Prostate gland (tissue), 2 donors: Measurements from ENCODE around the gene KLK7. TPM values are rescaled to one million over a fixed set of nuclear protein-coding genes. Genes with fewer than 3 reads are reported as not detected.

ENCODE experiments used
- DNase-seq: peaks from one replicate; pipeline ENCODE4 v3.0.0-alpha.2; 2019; ENCODE audit warnings: low spot score
- H3K27ac ChIP-seq, 2 donors: fragments of 200-600 bp; sonication (generic); 2 replicates each; pipeline ENCODE4 v1.5.1; 2017 to 2019
- H3K27me3 ChIP-seq: fragments of 200-600 bp; sonication (generic); replicated peaks from 2 replicates; pipeline ENCODE4 v1.5.1; 2019; ENCODE audit not compliant: insufficient read depth
- H3K36me3 ChIP-seq, 2 donors: fragments of 200-600 bp; sonication (generic); 1 replicate in 1 of 2; 2 replicates in 1 of 2; pipeline versions ENCODE4 v1.5.1 to v1.8.1; 2017 to 2019
- H3K4me1 ChIP-seq: fragments of 200-600 bp; sonication (generic); replicated peaks from 2 replicates; pipeline ENCODE4 v1.5.1; 2019
- H3K4me3 ChIP-seq, 2 donors: fragments of 200-600 bp; sonication (generic); 2 replicates each; pipeline ENCODE4 v1.5.1; 2017 to 2019
- H3K9me3 ChIP-seq: fragments of 200-600 bp; sonication (generic); 2 replicates; pipeline ENCODE4 v1.5.1; 2017
- POLR2A ChIP-seq: fragments of 450-650 bp; IDR thresholded peaks from one replicate; pipeline ENCODE4 v1.6.1; 2016; ENCODE audit warnings: antibody characterized with exemption, mild to moderate bottlenecking
- POLR2AphosphoS5 ChIP-seq: sonication (generic); formaldehyde crosslinking; IDR thresholded peaks from one replicate; pipeline ENCODE4 v1.6.1; 2017; ENCODE audit warnings: antibody characterized with exemption
- WGBS: methylation state at CpG from one replicate; pipeline ENCODE4 v1.1.5; 2018; 5-methylcytosine and 5-hydroxymethylcytosine counted together
- intact Hi-C: fragments of 100-400 bp; cut with DNase I; formaldehyde crosslinking; loops from one replicate; pipeline ENCODE4 v1.14.2; 2022
- total RNA-seq, 2 donors: library from RNA; depleted of rRNA; stranded (reverse); fragments of >200 nt; gene quantifications; one replicate each; pipeline ENCODE4 v1.1.0, GENCODE V29; 2016
- TF ChIP-seq, protein P1 (sequence below), 4 experiments: fragments of 200-600 bp in 2 of 4; fragments of 450-650 bp in 2 of 4; sonication (generic) in 2 of 4; IDR thresholded peaks; 1 replicate in 3 of 4; 2 replicates in 1 of 4; pipeline ENCODE4 v1.5.1; 2016 to 2019; ENCODE audit warnings: antibody characterized with exemption in 4 of 4, mild to moderate bottlenecking in 2 of 4, moderate library complexity in 2 of 4

The KLK7 gene
- total RNA-seq, 2 donors from 2014 or later: 0.68 to 1.2 TPM

DNA sequence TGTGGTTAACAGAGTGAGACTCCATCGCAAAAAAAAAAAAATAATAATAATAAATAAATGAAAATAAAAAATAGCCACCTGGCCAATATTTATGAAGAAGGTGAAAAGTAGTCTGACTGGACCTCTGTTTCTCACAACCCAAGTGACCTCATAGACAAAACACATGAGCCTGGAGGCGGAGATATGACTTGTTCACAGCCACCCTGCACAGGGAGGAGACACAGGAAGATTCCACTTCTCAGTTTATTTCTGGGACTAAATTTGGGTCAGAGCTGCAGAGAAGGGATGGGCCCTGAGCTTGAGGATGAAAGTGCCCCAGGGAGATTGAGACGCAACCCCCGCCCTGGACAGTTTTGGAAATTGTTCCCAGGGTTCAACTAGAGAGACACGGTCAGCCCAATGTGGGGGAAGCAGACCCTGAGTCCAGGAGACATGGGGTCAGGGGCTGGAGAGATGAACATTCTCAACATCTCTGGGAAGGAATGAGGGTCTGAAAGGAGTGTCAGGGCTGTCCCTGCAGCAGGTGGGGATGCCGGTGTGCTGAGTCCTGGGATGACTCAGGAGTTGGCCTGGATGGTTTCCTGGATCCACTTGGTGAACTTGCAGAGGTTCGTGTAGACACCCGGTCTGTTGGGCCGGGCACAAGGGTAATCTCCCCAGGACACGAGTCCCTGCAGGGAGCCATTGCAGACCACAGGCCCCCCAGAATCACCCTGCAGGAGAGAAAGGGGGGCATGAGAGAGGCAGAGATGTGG is 40.5 kb downstream of the KLK7 start:
- Histone ChIP-seq H3K4me3 (no peak overlapping the region), H3K4me1 (no peaks in the 10 kb centered on the region), H3K27ac (no peak overlapping the region), H3K27me3 (no peaks in the 10 kb centered on the region), H3K36me3 (no peaks in the 10 kb centered on the region), H3K9me3 (no peaks in the 10 kb centered on the region)
- DNase-seq: no peak
- 84% methylated on average over 10 of the region's 10 CpGs for WGBS
- TF ChIP-seq POLR2AphosphoS5 (no peak), POLR2A (no peak)
- TF ChIP-seq, protein P1, sequence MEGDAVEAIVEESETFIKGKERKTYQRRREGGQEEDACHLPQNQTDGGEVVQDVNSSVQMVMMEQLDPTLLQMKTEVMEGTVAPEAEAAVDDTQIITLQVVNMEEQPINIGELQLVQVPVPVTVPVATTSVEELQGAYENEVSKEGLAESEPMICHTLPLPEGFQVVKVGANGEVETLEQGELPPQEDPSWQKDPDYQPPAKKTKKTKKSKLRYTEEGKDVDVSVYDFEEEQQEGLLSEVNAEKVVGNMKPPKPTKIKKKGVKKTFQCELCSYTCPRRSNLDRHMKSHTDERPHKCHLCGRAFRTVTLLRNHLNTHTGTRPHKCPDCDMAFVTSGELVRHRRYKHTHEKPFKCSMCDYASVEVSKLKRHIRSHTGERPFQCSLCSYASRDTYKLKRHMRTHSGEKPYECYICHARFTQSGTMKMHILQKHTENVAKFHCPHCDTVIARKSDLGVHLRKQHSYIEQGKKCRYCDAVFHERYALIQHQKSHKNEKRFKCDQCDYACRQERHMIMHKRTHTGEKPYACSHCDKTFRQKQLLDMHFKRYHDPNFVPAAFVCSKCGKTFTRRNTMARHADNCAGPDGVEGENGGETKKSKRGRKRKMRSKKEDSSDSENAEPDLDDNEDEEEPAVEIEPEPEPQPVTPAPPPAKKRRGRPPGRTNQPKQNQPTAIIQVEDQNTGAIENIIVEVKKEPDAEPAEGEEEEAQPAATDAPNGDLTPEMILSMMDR (IDR thresholded peaks at IDR 0.05): no peak
- intact Hi-C loops: no loop called here

DNA sequence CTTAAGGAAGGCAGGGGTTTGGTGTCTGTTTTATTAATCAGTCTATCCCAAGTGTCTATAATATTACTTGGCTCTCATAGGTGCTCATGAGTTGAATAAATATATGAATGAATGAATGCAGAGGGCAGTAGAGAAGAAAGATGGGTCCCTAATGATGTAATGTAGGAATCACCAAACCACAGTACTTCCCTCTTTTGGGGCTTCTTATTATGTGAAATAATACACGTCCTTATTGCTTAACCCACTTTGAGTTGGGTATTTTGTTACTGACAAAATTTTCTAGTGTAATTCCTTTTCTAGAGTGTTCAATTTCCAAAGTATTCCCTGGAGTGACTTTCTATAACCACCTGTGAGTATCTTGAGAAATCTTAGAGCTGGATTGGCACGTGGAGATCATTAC is 44.1 kb downstream of the KLK7 start:
- DNase-seq: no peak
- Histone ChIP-seq H3K4me3 (no peak overlapping the region), H3K9me3 (no peaks in the 10 kb centered on the region), H3K27me3 (no peaks in the 10 kb centered on the region), H3K27ac (no peak overlapping the region), H3K4me1 (no peaks in the 10 kb centered on the region), H3K36me3 (no peaks in the 10 kb centered on the region)
- 84% methylated on average over 2 of the region's 2 CpGs for WGBS
- intact Hi-C loops: no loop called here
- no peak for TF ChIP-seq POLR2AphosphoS5
- TF ChIP-seq POLR2A: no peak
- TF ChIP-seq, protein P1 (IDR thresholded peaks at IDR 0.05): no peak

DNA sequence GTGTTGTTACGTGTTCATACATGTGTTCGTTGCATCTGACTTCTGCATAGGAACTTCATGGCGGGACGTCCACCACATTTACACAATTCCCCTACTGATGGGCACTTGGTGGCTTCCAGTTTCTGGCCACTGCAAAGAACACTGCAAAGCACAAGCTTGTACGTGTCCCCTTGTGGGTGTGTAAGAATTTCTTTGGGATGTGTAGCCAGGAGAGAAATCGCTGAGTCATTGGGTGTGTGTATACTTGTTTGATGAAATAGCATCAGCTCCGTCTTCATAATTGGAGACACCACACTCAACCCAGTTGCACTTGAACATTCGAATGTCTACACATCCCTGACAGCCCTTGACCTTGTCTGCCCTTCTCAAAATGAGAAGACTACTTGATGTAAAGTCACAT is 50.1 kb downstream of the KLK7 start:
- Histone ChIP-seq H3K4me3 (no peak overlapping the region), H3K27ac (no peak overlapping the region), H3K9me3 (no peaks in the 10 kb centered on the region), H3K27me3 (no peaks in the 10 kb centered on the region), H3K4me1 (no peaks in the 10 kb centered on the region), H3K36me3 (no peaks in the 10 kb centered on the region)
- no peak for DNase-seq
- TF ChIP-seq POLR2A (no peak), POLR2AphosphoS5 (no peak)
- TF ChIP-seq, protein P1 (IDR thresholded peaks at IDR 0.05): no peak
- 58% methylated on average over 8 of the region's 8 CpGs for WGBS
- intact Hi-C loops: no loop called here

DNA sequence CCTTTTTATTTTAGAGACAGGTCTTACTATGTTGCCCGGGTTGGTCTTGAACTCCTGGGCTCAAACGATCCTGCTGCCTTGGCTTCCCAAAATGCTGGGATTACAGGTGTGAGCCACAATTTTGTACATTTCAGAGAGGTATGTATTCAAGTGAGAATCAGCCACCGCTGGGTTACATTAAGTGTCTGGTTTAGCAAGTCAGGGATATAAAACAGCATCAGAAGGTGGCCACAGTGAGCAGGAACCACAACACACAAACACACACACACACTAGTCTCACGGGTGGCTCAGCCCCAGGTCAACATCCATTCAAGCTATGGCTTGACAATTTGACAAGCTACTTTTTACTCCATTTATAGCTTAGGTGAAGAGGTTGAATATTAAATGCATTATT is 51.0 kb downstream of the KLK7 start:
- Histone ChIP-seq H3K36me3 (no peaks in the 10 kb centered on the region), H3K9me3 (no peaks in the 10 kb centered on the region), H3K4me1 (no peaks in the 10 kb centered on the region), H3K4me3 (no peak overlapping the region), H3K27me3 (no peaks in the 10 kb centered on the region), H3K27ac (no peak overlapping the region)
- DNase-seq: no peak
- intact Hi-C loops: no loop called here
- 43% methylated on average over 4 of the region's 4 CpGs for WGBS
- TF ChIP-seq POLR2AphosphoS5 (no peak), POLR2A (no peak)
- TF ChIP-seq, protein P1 (IDR thresholded peaks at IDR 0.05): no peak

DNA sequence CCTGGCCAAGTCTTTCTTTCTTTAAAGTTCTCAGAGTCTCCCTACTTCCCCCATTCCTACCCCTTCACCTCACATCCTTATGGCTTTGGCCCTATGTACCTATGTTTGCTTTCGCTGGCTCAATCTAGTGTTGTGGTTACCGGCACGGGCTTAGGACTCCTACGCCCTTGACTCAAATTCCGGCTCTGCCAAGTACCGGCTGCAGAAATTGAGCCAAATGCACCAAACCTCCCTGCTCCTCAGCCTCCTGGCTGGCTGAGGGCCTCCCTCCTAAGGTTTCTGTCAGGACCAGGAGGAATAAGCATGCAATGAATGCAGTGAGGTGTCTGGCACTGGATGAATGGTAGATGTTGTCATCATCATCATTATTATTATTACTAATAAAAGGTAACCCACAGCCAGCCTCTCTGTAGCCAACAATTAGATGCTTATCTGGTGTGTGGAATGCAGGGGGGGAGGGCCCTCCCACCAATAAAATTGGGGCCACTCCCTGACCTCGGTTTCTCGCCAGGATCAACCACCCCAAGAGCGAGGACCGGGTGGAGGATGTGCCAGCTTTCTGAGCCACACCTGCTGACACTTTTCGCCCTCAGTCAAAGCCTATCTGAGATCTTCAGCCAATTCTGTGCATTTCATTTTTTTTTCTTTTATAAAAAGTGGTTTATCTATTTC is 51.6 kb downstream of the KLK7 start:
- peak; percentile 63 for TF ChIP-seq POLR2AphosphoS5
- TF ChIP-seq, protein P1 (IDR thresholded peaks at IDR 0.05): no peak
- peak; percentile 63 for DNase-seq
- intact Hi-C loops: no loop called here
- H3K27ac ChIP-seq: no peak overlapping the region
- H3K4me3 ChIP-seq: no peak overlapping the region
- no peaks in the 10 kb centered on the region for H3K9me3 ChIP-seq
- H3K36me3 ChIP-seq: no peaks in the 10 kb centered on the region
- 51% methylated on average over 11 of the region's 11 CpGs for WGBS
- no peaks in the 10 kb centered on the region for H3K27me3 ChIP-seq
- no peaks in the 10 kb centered on the region for H3K4me1 ChIP-seq
